Body of pancreas (tissue), 4 donors: ENCODE results near the gene TRIM37. TPM values are rescaled to one million over a fixed set of nuclear protein-coding genes. Genes with fewer than 3 reads are reported as not detected.
A peak's percentile ranks its signal among the peaks of the same experiment; 100 is the strongest.

Experiments used
- ATAC-seq: fragments of 150-250 bp; one replicate; pipeline ENCODE4 v1.9.1; 2016
- DNase-seq, 4 donors: peaks; one replicate each; pipeline ENCODE4 v3.0.0-alpha.2; 2019
- H3K27ac ChIP-seq, 4 donors: fragments of 200-600 bp; sonication (generic); 1 replicate in 3 of 4; 2 replicates in 1 of 4; pipeline versions ENCODE4 v1.5.1 to v1.6.1; 2016 to 2019; ENCODE audit warnings: mild to moderate bottlenecking in 1 of 4, mixed read lengths in 1 of 4, moderate library complexity in 1 of 4
- H3K27me3 ChIP-seq, 2 donors: fragments of 200-600 bp; sonication (generic); one replicate each; pipeline ENCODE4 v1.6.0; 2016; ENCODE audit warnings: mild to moderate bottlenecking in 1 of 2
- H3K36me3 ChIP-seq, 2 donors: fragments of 200-600 bp; sonication (generic); replicated peaks in 1 of 2; 2 replicates each; pipeline ENCODE4 v1.5.1; 2016; ENCODE audit warnings: low read depth in 2 of 2; ENCODE audit not compliant: insufficient read depth in 1 of 2
- H3K4me1 ChIP-seq: fragments of 200-600 bp; sonication (generic); one replicate; pipeline ENCODE4 v1.6.0; 2016
- H3K4me3 ChIP-seq, 2 donors: fragments of 200-600 bp; sonication (generic); 1 replicate in 1 of 2; 2 replicates in 1 of 2; pipeline ENCODE4 v1.5.1; 2016 to 2019
- H3K9me3 ChIP-seq, 3 donors: fragments of 200-600 bp; sonication (generic); 1 replicate in 2 of 3; 2 replicates in 1 of 3; pipeline ENCODE4 v1.5.1; 2016
- CTCF ChIP-seq, 7 experiments: fragments of 450-650 bp in 4 of 7; fragments of 200-600 bp in 3 of 7; sonication (generic) in 3 of 7; IDR thresholded peaks; one replicate each; pipeline ENCODE4 v1.5.1; 2016 to 2019; ENCODE audit warnings: antibody characterized with exemption in 7 of 7
- POLR2A ChIP-seq, 3 donors: fragments of 450-650 bp; IDR thresholded peaks; one replicate each; pipeline ENCODE4 v1.6.1; 2016; ENCODE audit warnings: antibody characterized with exemption in 3 of 3, mild to moderate bottlenecking in 2 of 3
- WGBS, 2 donors: methylation state at CpG; one replicate each; pipeline ENCODE4 v1.1.5; 2017; 5-methylcytosine and 5-hydroxymethylcytosine counted together
- intact Hi-C: fragments of 100-400 bp; cut with DNase I; formaldehyde crosslinking; loops from one replicate; pipeline ENCODE4 v1.15.1; 2023
- total RNA-seq, 2 donors: library from RNA; depleted of rRNA; stranded (reverse); fragments of >200 nt; gene quantifications; one replicate each; pipeline ENCODE4 v1.1.0, GENCODE V29; 2016

Gene TRIM37
- total RNA-seq, 2 donors from 2014 or later: 11.7 to 12.2 TPM

- ATAC-seq (no peak), DNase-seq (no peak)
- H3K27ac ChIP-seq: no peak overlapping the region
- H3K9me3 ChIP-seq: no peaks in the 10 kb centered on the region
- WGBS, 2 donors: 91 to 93% methylated on average over 4 of the region's 4 CpGs
- H3K36me3 ChIP-seq: no peaks in the 10 kb centered on the region
- no peak overlapping the region for H3K4me3 ChIP-seq
- H3K27me3 ChIP-seq: no peaks in the 10 kb centered on the region
- H3K4me1 ChIP-seq: no peaks in the 10 kb centered on the region
- intact Hi-C loops: loop anchor here (10.0 kb wide), 1 partner anchor 55 kb away; no protein-coding TSS in a partner anchor
- TF ChIP-seq CTCF (IDR thresholded peaks at IDR 0.05) (no peak), POLR2A (IDR thresholded peaks at IDR 0.05) (no peak)
These were observed 137.1 kb downstream of the TRIM37 start for GRCh38 chr17:58969612-58970011.

GRCh38 chr17:58969156-58969555 is 137.5 kb downstream of the TRIM37 start:
- peak; percentile 38 for ATAC-seq
- no peaks in the 10 kb centered on the region for H3K27me3 ChIP-seq

GRCh38 chr17:58968426-58969061 is 138.1 kb downstream of the TRIM37 start:
- no peak for TF ChIP-seq POLR2A (IDR thresholded peaks at IDR 0.05)
- TF ChIP-seq CTCF (IDR thresholded peaks at IDR 0.05): no peak
- ATAC-seq (no peak), DNase-seq (no peak)
- H3K4me3 ChIP-seq: no peak overlapping the region
- no peaks in the 10 kb centered on the region for H3K36me3 ChIP-seq
- H3K4me1 ChIP-seq: no peaks in the 10 kb centered on the region
- H3K27me3 ChIP-seq: no peaks in the 10 kb centered on the region
- no peak overlapping the region for H3K27ac ChIP-seq
- intact Hi-C loops: loop anchor here (10.0 kb wide), 1 partner anchor 56 kb away; no protein-coding TSS in a partner anchor
- H3K9me3 ChIP-seq: no peaks in the 10 kb centered on the region
- 78 to 79% methylated on average over 4 of the region's 4 CpGs for WGBS, 2 donors

More at GRCh38 chr17:58969156-58969555, 137.5 kb downstream of the TRIM37 start:
- H3K27ac ChIP-seq: no peak overlapping the region
- DNase-seq: peak in 1 of 4 donors; percentile 20
- no peak overlapping the region for H3K4me3 ChIP-seq
- no peak for TF ChIP-seq POLR2A (IDR thresholded peaks at IDR 0.05)
- no peak for TF ChIP-seq CTCF (IDR thresholded peaks at IDR 0.05)
- intact Hi-C loops: loop anchor here (10.0 kb wide), 1 partner anchor 56 kb away; no protein-coding TSS in a partner anchor
- H3K9me3 ChIP-seq: no peaks in the 10 kb centered on the region
- no peaks in the 10 kb centered on the region for H3K36me3 ChIP-seq
- WGBS, 2 donors: 29 to 37% methylated on average over 1 of the region's 1 CpG
- H3K4me1 ChIP-seq: no peaks in the 10 kb centered on the region

GRCh38 chr17:58966208-58966607 is 140.5 kb downstream of the TRIM37 start:
- WGBS, 2 donors: 86 to 100% methylated on average over 3 of the region's 3 CpGs
- intact Hi-C loops: loop anchor here (10.0 kb wide), 1 partner anchor 59 kb away; no protein-coding TSS in a partner anchor
- H3K36me3 ChIP-seq: no peaks in the 10 kb centered on the region
- H3K4me3 ChIP-seq: no peak overlapping the region
- DNase-seq: no peak
- no peak for ATAC-seq
- H3K9me3 ChIP-seq: no peaks in the 10 kb centered on the region
- H3K27me3 ChIP-seq: no peaks in the 10 kb centered on the region
- no peak for TF ChIP-seq POLR2A (IDR thresholded peaks at IDR 0.05)
- no peak for TF ChIP-seq CTCF (IDR thresholded peaks at IDR 0.05)
- no peaks in the 10 kb centered on the region for H3K4me1 ChIP-seq
- H3K27ac ChIP-seq: no peak overlapping the region

- DNase-seq: no peak
- H3K27ac ChIP-seq: no peak overlapping the region
- H3K4me3 ChIP-seq: no peak overlapping the region
- TF ChIP-seq CTCF (IDR thresholded peaks at IDR 0.05) (no peak), POLR2A (IDR thresholded peaks at IDR 0.05) (no peak)
- peaks cover 3% of the 10 kb centered on the region for H3K4me1 ChIP-seq
- no peaks in the 10 kb centered on the region for H3K9me3 ChIP-seq
- 74 to 79% methylated on average over 3 of the region's 3 CpGs for whole genome bisulfite sequencing, 2 donors
- intact Hi-C loops: loop anchor here (10.0 kb wide), 1 partner anchor 60 kb away; no protein-coding TSS in a partner anchor
- no peaks in the 10 kb centered on the region for H3K27me3 ChIP-seq
- no peak for ATAC-seq
- no peaks in the 10 kb centered on the region for H3K36me3 ChIP-seq
These were observed 141.5 kb downstream of the TRIM37 start for GRCh38 chr17:58965221-58965620.
